Neuronal stem cell (in vitro differentiated cells): ENCODE results near the gene CEMIP.

Experiments
- DNase-seq: peaks from one replicate; pipeline ENCODE4 v3.0.0-alpha.2; 2013; ENCODE audit warnings: low spot score
- H2AFZ ChIP-seq: one replicate; pipeline ENCODE4 v1.6.1; 2013; ENCODE audit warnings: mild to moderate bottlenecking, low read length, inconsistent platforms
- H2AK5ac ChIP-seq: 2 replicates; pipeline ENCODE4 v1.6.1; 2013; ENCODE audit warnings: low read depth, mild to moderate bottlenecking, inconsistent platforms, low read length, moderate library complexity, mixed read lengths
- H2BK120ac ChIP-seq: 2 replicates; pipeline ENCODE4 v1.6.1; 2013; ENCODE audit warnings: low read depth, mild to moderate bottlenecking, inconsistent platforms, low read length, moderate library complexity, mixed read lengths
- H2BK12ac ChIP-seq: one replicate; pipeline ENCODE4 v1.6.1; 2013; ENCODE audit warnings: low read length, inconsistent platforms
- H2BK15ac ChIP-seq: 2 replicates; pipeline ENCODE4 v1.6.1; 2013; ENCODE audit warnings: mild to moderate bottlenecking, low read length, inconsistent platforms, mixed read lengths
- H2BK5ac ChIP-seq: one replicate; pipeline ENCODE4 v1.6.1; 2013; ENCODE audit warnings: inconsistent platforms, mild to moderate bottlenecking, low read length, moderate library complexity
- H3K14ac ChIP-seq: one replicate; pipeline ENCODE4 v1.6.1; 2013; ENCODE audit warnings: low read length, inconsistent platforms
- H3K18ac ChIP-seq: 2 replicates; pipeline ENCODE4 v1.6.1; 2013; ENCODE audit warnings: low read length, inconsistent platforms
- H3K23ac ChIP-seq: 2 replicates; pipeline ENCODE4 v1.6.1; 2013; ENCODE audit warnings: low read depth, mild to moderate bottlenecking, mixed read lengths, low read length, inconsistent platforms; ENCODE audit not compliant: poor library complexity
- H3K27ac ChIP-seq: replicated peaks from 3 replicates; pipeline ENCODE4 v1.5.1; 2013; ENCODE audit warnings: low read length, inconsistent platforms
- H3K27me3 ChIP-seq, 3 experiments: 2 replicates each; pipeline ENCODE4 v1.6.1; 2013; ENCODE audit warnings: low read length in 3 of 3, mild to moderate bottlenecking in 2 of 3, inconsistent platforms in 1 of 3, low read depth in 1 of 3, mixed read lengths in 1 of 3, moderate library complexity in 1 of 3; ENCODE audit not compliant: control insufficient read depth in 3 of 3, insufficient read depth in 3 of 3
- H3K36me3 ChIP-seq, 2 donors: replicated peaks in 1 of 2; 2 replicates each; pipeline ENCODE4 v1.6.1; 2013; ENCODE audit warnings: low read length in 2 of 2; ENCODE audit not compliant: control insufficient read depth in 2 of 2, insufficient read depth in 2 of 2
- H3K4ac ChIP-seq: 2 replicates; pipeline ENCODE4 v1.6.1; 2013; ENCODE audit warnings: inconsistent platforms, mild to moderate bottlenecking, low read length, moderate library complexity
- H3K4me1 ChIP-seq, 2 donors: 1 replicate in 1 of 2; 2 replicates in 1 of 2; pipeline ENCODE4 v1.6.1; 2013; ENCODE audit warnings: low read length in 2 of 2, low read depth in 1 of 2; ENCODE audit not compliant: control insufficient read depth in 2 of 2, insufficient read depth in 1 of 2
- H3K4me2 ChIP-seq: one replicate; pipeline ENCODE4 v1.6.1; 2013; ENCODE audit warnings: mild to moderate bottlenecking, low read length, inconsistent platforms; ENCODE audit not compliant: insufficient read depth, poor library complexity, severe bottlenecking
- H3K4me3 ChIP-seq, 2 donors: 2 replicates each; pipeline ENCODE4 v1.5.1; 2013; ENCODE audit warnings: low read length in 2 of 2, mild to moderate bottlenecking in 2 of 2, inconsistent platforms in 1 of 2, moderate library complexity in 1 of 2
- H3K79me1 ChIP-seq: one replicate; pipeline ENCODE4 v1.6.1; 2013; ENCODE audit warnings: low read depth, mild to moderate bottlenecking, inconsistent platforms, low read length, moderate library complexity
- H3K9ac ChIP-seq: one replicate; pipeline ENCODE4 v1.6.1; 2013; ENCODE audit warnings: mild to moderate bottlenecking, low read depth, low read length, inconsistent platforms; ENCODE audit not compliant: poor library complexity
- H3K9me3 ChIP-seq, 2 donors: replicated peaks in 1 of 2; 2 replicates each; pipeline versions ENCODE3 to v1.6.1; 2013; ENCODE audit warnings: low read length in 2 of 2, mild to moderate bottlenecking in 2 of 2, inconsistent platforms in 1 of 2, low read depth in 1 of 2, mixed read lengths in 1 of 2, moderate library complexity in 1 of 2; ENCODE audit not compliant: control insufficient read depth in 2 of 2, insufficient read depth in 1 of 2
- H4K8ac ChIP-seq: one replicate; pipeline ENCODE4 v1.6.1; 2013; ENCODE audit warnings: low read depth, mild to moderate bottlenecking, inconsistent platforms, low read length, moderate library complexity
- H4K91ac ChIP-seq: one replicate; pipeline ENCODE4 v1.6.1; 2013; ENCODE audit warnings: low read length, low read depth, mild to moderate bottlenecking, inconsistent platforms; ENCODE audit not compliant: poor library complexity
- WGBS, 2 donors: extraction: QIAGEN DNeasy Blood & Tissue Kit; methylation state at CpG; one replicate each; pipeline ENCODE4 v1.1.7; 2013; ENCODE audit warnings: missing lambda C conversion rate in 2 of 2, mixed read lengths in 1 of 2; ENCODE audit not compliant: insufficient read length in 2 of 2, insufficient replicate concordance in 1 of 2; ENCODE audit errors: extremely low coverage in 2 of 2; 5-methylcytosine and 5-hydroxymethylcytosine counted together

The CEMIP gene

GRCh38 chr15:80787316-80787715 is 8.1 kb downstream of the CEMIP start:
- Histone ChIP-seq H2AFZ (no peak overlapping the region), H3K4ac (no peak overlapping the region), H4K8ac (no peak overlapping the region), H2BK15ac (no peak overlapping the region), H3K79me1 (no peaks in the 10 kb centered on the region), H2BK12ac (no peak overlapping the region), H2AK5ac (no peak overlapping the region), H3K23ac (no peak overlapping the region), H4K91ac (no peak overlapping the region), H3K9me3 (no peaks in the 10 kb centered on the region), H2BK5ac (no peak overlapping the region), H3K9ac (no peak overlapping the region), H3K4me2 (no peak overlapping the region), H3K18ac (no peak overlapping the region), H2BK120ac (no peak overlapping the region), H3K27me3 (peaks cover 0 to 47% (median 2%) of the 10 kb centered on the region in 3 experiments), H3K36me3 (no peaks in the 10 kb centered on the region), H3K27ac (no peak overlapping the region), H3K4me3 (no peak overlapping the region), H3K4me1 (peaks cover 0 to 6% of the 10 kb centered on the region in 2 donors), H3K14ac (no peak overlapping the region)
- no peak for DNase-seq
- WGBS, 2 donors = no CpG with 5 or more reads among the region's 3 CpGs

DNA sequence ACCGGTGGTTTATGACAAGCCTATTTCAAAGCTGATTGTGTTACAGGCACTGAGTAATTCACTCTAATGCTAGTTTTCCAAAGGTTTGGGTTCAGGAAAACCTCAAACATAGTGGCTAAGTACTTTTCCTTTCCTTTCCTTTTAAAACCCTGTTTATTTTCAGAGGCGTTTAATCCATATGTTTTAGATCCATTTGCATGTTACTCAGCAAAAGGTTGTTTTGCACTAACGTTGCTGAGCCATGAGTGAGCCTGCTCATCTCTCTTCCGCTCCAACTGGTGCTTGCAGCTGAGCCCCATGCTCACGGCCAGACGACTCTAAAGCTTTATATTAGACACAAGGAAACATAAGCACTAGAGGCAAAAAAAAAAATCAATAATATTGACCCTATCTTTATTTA is 9.4 kb downstream of the CEMIP start:
- H3K23ac ChIP-seq = no peak overlapping the region
- DNase-seq = no peak
- no CpG with 5 or more reads among the region's 6 CpGs for WGBS, 2 donors
- no peak overlapping the region for H3K18ac ChIP-seq
- H4K8ac ChIP-seq = no peak overlapping the region
- no peak overlapping the region for H3K9ac ChIP-seq
- H2BK15ac ChIP-seq = no peak overlapping the region
- H4K91ac ChIP-seq = no peak overlapping the region
- no peak overlapping the region for H3K14ac ChIP-seq
- no peak overlapping the region for H3K4me2 ChIP-seq
- H3K27me3 ChIP-seq = peaks cover 0 to 35% (median 0%) of the 10 kb centered on the region in 3 experiments
- no peaks in the 10 kb centered on the region for H3K36me3 ChIP-seq
- no peak overlapping the region for H3K27ac ChIP-seq
- no peak overlapping the region for H2AFZ ChIP-seq
- H2BK5ac ChIP-seq = no peak overlapping the region
- no peak overlapping the region for H2BK120ac ChIP-seq
- H3K4me1 ChIP-seq = peaks cover 0 to 6% of the 10 kb centered on the region in 2 donors
- no peak overlapping the region for H3K4me3 ChIP-seq
- H3K79me1 ChIP-seq = no peaks in the 10 kb centered on the region
- no peak overlapping the region for H3K4ac ChIP-seq
- no peak overlapping the region for H2AK5ac ChIP-seq
- H3K9me3 ChIP-seq = no peaks in the 10 kb centered on the region
- H2BK12ac ChIP-seq = no peak overlapping the region

- Histone ChIP-seq H3K14ac (no peak overlapping the region), H3K27ac (no peak overlapping the region), H2BK15ac (no peak overlapping the region), H3K18ac (no peak overlapping the region), H3K23ac (no peak overlapping the region), H2AFZ (no peak overlapping the region), H2BK5ac (no peak overlapping the region), H3K79me1 (no peaks in the 10 kb centered on the region), H2BK120ac (no peak overlapping the region), H3K9ac (no peak overlapping the region), H3K4me3 (no peak overlapping the region), H2BK12ac (no peak overlapping the region), H2AK5ac (no peak overlapping the region), H3K36me3 (no peaks in the 10 kb centered on the region), H4K91ac (no peak overlapping the region), H4K8ac (no peak overlapping the region), H3K4ac (no peak overlapping the region), H3K27me3 (peaks cover 0 to 27% (median 0%) of the 10 kb centered on the region in 3 experiments), H3K4me1 (peaks cover 0 to 6% of the 10 kb centered on the region in 2 donors), H3K9me3 (no peaks in the 10 kb centered on the region), H3K4me2 (no peak overlapping the region)
- DNase-seq = no peak
- WGBS, 2 donors = no CpG with 5 or more reads among the region's 5 CpGs
Observed at GRCh38 chr15:80789296-80789695, 10.1 kb downstream of the CEMIP start.

DNA sequence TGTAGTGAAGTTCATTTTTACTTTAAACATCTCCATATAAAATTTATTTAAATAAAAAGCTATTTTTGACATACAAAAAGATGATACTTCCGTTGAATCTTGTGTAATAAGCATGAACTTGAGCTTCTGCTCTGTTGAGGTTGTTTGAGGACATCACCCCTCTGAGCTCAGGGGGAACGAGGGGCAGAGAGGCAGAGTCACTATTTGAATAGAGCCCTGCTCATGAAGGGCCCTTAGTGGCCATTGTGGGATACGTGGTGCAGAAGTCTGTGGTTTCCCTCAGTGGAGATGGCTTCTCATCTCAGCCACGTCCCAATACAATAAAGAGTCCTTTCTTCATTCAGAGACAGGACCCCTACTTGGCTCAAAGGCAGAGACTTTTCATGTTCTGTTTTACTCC is 10.6 kb downstream of the CEMIP start:
- H3K27me3 ChIP-seq = peaks cover 0 to 22% (median 0%) of the 10 kb centered on the region in 3 experiments
- no peak overlapping the region for H4K91ac ChIP-seq
- no peaks in the 10 kb centered on the region for H3K9me3 ChIP-seq
- no peak overlapping the region for H3K4me2 ChIP-seq
- no peak overlapping the region for H3K4me3 ChIP-seq
- no peaks in the 10 kb centered on the region for H3K36me3 ChIP-seq
- H3K23ac ChIP-seq = no peak overlapping the region
- H3K18ac ChIP-seq = no peak overlapping the region
- H3K14ac ChIP-seq = no peak overlapping the region
- WGBS, 2 donors = no CpG with 5 or more reads among the region's 4 CpGs
- no peak overlapping the region for H3K27ac ChIP-seq
- no peak overlapping the region for H4K8ac ChIP-seq
- no peaks in the 10 kb centered on the region for H3K79me1 ChIP-seq
- no peak for DNase-seq
- H3K4ac ChIP-seq = no peak overlapping the region
- H2AK5ac ChIP-seq = no peak overlapping the region
- H2BK15ac ChIP-seq = no peak overlapping the region
- no peak overlapping the region for H2BK5ac ChIP-seq
- no peak overlapping the region for H2AFZ ChIP-seq
- no peak overlapping the region for H2BK120ac ChIP-seq
- H2BK12ac ChIP-seq = no peak overlapping the region
- H3K9ac ChIP-seq = no peak overlapping the region
- peaks cover 0 to 6% of the 10 kb centered on the region in 2 donors for H3K4me1 ChIP-seq
